Activated CD4-positive, alpha-beta memory T cell treated with anti-CD3 and anti-CD28 coated beads for 36 hours (primary cell): Measurements from ENCODE around the gene SLC13A5. TPM values are rescaled to one million over a fixed set of nuclear protein-coding genes. Genes with fewer than 3 reads are reported as not detected.
A peak's percentile ranks its signal among the peaks of the same experiment; 100 is the strongest.
"Not testable (repeated sequence)": the region's sequence is repeated elsewhere in the genome, so short reads cannot be mapped to it uniquely, and the experiment has no call there.

ENCODE experiments used
- CTCF ChIA-PET: fragments of 350-600 bp; sonication (Branson Sonifier 250); formaldehyde crosslinking; loops from one replicate; lab custom pipeline; 2021; ENCODE audit warnings: antibody characterized with exemption, inconsistent platforms; lab: Charles Lee
- POLR2A ChIA-PET: fragments of 350-600 bp; sonication (Branson Sonifier 250); formaldehyde crosslinking; loops from one replicate; lab custom pipeline; 2021; ENCODE audit warnings: antibody characterized with exemption; lab: Charles Lee
- DNase-seq: peaks from one replicate; pipeline ENCODE4 v3.0.0-alpha.2; 2020
- H3K27ac Mint-ChIP-seq: one replicate; pipeline ENCODE4 v1.8.0; 2021; ENCODE audit warnings: mixed read lengths
- H3K27me3 Mint-ChIP-seq: one replicate; pipeline ENCODE4 v1.8.0; 2021; ENCODE audit warnings: mixed read lengths
- H3K36me3 Mint-ChIP-seq: one replicate; pipeline ENCODE4 v1.8.0; 2021; ENCODE audit warnings: mixed read lengths
- H3K4me1 Mint-ChIP-seq: one replicate; pipeline ENCODE4 v1.8.0; 2021; ENCODE audit warnings: low read depth, mixed read lengths
- H3K4me3 Mint-ChIP-seq: one replicate; pipeline ENCODE4 v1.8.0; 2021; ENCODE audit warnings: mild to moderate bottlenecking, mixed read lengths
- H3K9me3 Mint-ChIP-seq: one replicate; pipeline ENCODE4 v1.8.0; 2021; ENCODE audit warnings: mixed read lengths
- intact Hi-C: fragments of 100-400 bp; cut with micrococcal nuclease; formaldehyde crosslinking; loops from one replicate; pipeline ENCODE4 v1.15.1; 2023
- total RNA-seq, 2 experiments: library from RNA; stranded (reverse); gene quantifications; one replicate each; pipeline ENCODE4 v1.2.3, GENCODE V29; 2021

SLC13A5 gene
- total RNA-seq, 2 experiments from 2014 or later = not detected

- CTCF ChIA-PET, H3K36me3 Mint-ChIP-seq, H3K9me3 Mint-ChIP-seq, H3K4me1 Mint-ChIP-seq, intact Hi-C loops, DNase-seq, H3K27me3 Mint-ChIP-seq, H3K27ac Mint-ChIP-seq, H3K4me3 Mint-ChIP-seq, POLR2A ChIA-PET: not testable (repeated sequence)
Observed at GRCh38 chr17:6746665-6747064, 33.5 kb upstream of the SLC13A5 start.

- H3K4me3 Mint-ChIP-seq = no peak overlapping the region
- intact Hi-C loops = no loop called here
Observed at GRCh38 chr17:6729531-6729930, 16.4 kb upstream of the SLC13A5 start.

GRCh38 chr17:6724009-6724408, 10.8 kb upstream of the SLC13A5 start:
- Mint-ChIP-seq H3K4me3 (no peak overlapping the region), H3K36me3 (no peaks in the 10 kb centered on the region), H3K27ac (no peak overlapping the region), H3K27me3 (peaks cover 23% of the 10 kb centered on the region), H3K9me3 (no peaks in the 10 kb centered on the region), H3K4me1 (no peaks in the 10 kb centered on the region)
- intact Hi-C loops = no loop called here
- CTCF ChIA-PET = no interaction called here
- no peak for DNase-seq
- POLR2A ChIA-PET = no interaction called here

More at GRCh38 chr17:6729531-6729930, 16.4 kb upstream of the SLC13A5 start:
- Mint-ChIP-seq H3K4me1 (no peaks in the 10 kb centered on the region), H3K27me3 (peaks cover 5% of the 10 kb centered on the region), H3K27ac (no peak overlapping the region), H3K9me3 (no peaks in the 10 kb centered on the region), H3K36me3 (no peaks in the 10 kb centered on the region)
- ChIA-PET CTCF (no interaction called here), POLR2A (no interaction called here)
- no peak for DNase-seq

- intact Hi-C loops = no loop called here
- H3K27me3 Mint-ChIP-seq = peaks cover 24% of the 10 kb centered on the region
- H3K27ac Mint-ChIP-seq = no peak overlapping the region
- H3K4me1 Mint-ChIP-seq = no peaks in the 10 kb centered on the region
- H3K36me3 Mint-ChIP-seq = no peaks in the 10 kb centered on the region
- H3K9me3 Mint-ChIP-seq = peaks cover 2% of the 10 kb centered on the region
- no peak for DNase-seq
- no peak overlapping the region for H3K4me3 Mint-ChIP-seq
- POLR2A ChIA-PET = no interaction called here
- CTCF ChIA-PET = no interaction called here
Observed at GRCh38 chr17:6721744-6722143, 8.6 kb upstream of the SLC13A5 start.

- Mint-ChIP-seq H3K9me3 (peaks cover 4% of the 10 kb centered on the region), H3K36me3 (peaks cover 1% of the 10 kb centered on the region), H3K4me1 (peaks cover 15% of the 10 kb centered on the region), H3K27ac (no peak overlapping the region), H3K27me3 (peaks cover 48% of the 10 kb centered on the region), H3K4me3 (no peak overlapping the region)
- ChIA-PET POLR2A (no interaction called here), CTCF (interaction anchor here (1.2 kb wide), 1 partner anchor 245 kb away, joined by 3 read pairs; no protein-coding TSS in a partner anchor)
- intact Hi-C loops = no loop called here
- no peak for DNase-seq
Observed at GRCh38 chr17:6716736-6717135, 3.6 kb upstream of the SLC13A5 start.

- POLR2A ChIA-PET = no interaction called here
- CTCF ChIA-PET = no interaction called here
- intact Hi-C loops = no loop called here
- no peak for DNase-seq
- Mint-ChIP-seq H3K9me3 (peaks cover 4% of the 10 kb centered on the region), H3K27ac (no peak overlapping the region), H3K27me3 (peaks cover 54% of the 10 kb centered on the region), H3K36me3 (peaks cover 1% of the 10 kb centered on the region), H3K4me1 (peaks cover 15% of the 10 kb centered on the region), H3K4me3 (no peak overlapping the region)
Observed at GRCh38 chr17:6714315-6714874, 1.2 kb upstream of the SLC13A5 start.

- ChIA-PET POLR2A (no interaction called here), CTCF (no interaction called here)
- Mint-ChIP-seq H3K9me3 (peaks cover 4% of the 10 kb centered on the region), H3K27ac (no peak overlapping the region), H3K4me3 (no peak overlapping the region), H3K27me3 (peaks cover 52% of the 10 kb centered on the region), H3K4me1 (peaks cover 15% of the 10 kb centered on the region), H3K36me3 (peaks cover 1% of the 10 kb centered on the region)
- DNase-seq = no peak
- intact Hi-C loops = no loop called here
Observed at GRCh38 chr17:6713918-6714271, 726 bp upstream of the SLC13A5 start.

- no peak for DNase-seq
- peaks cover 4% of the 10 kb centered on the region for H3K9me3 Mint-ChIP-seq
- intact Hi-C loops = no loop called here
- H3K4me1 Mint-ChIP-seq = peaks cover 15% of the 10 kb centered on the region
- ChIA-PET POLR2A (no interaction called here), CTCF (interaction anchor here (0.7 to 1.2 kb wide), 2 partner anchors 46 to 239 kb away, joined by 3 to 4 read pairs; no protein-coding TSS in a partner anchor)
- peaks cover 1% of the 10 kb centered on the region for H3K36me3 Mint-ChIP-seq
- peaks cover 58% of the 10 kb centered on the region for H3K27me3 Mint-ChIP-seq
- H3K27ac Mint-ChIP-seq = no peak overlapping the region
- peak overlapping the region; percentile 13 for H3K4me3 Mint-ChIP-seq
Observed at GRCh38 chr17:6712854-6713129, 377 bp downstream of the SLC13A5 start.

- ChIA-PET CTCF (interaction anchor here (1.2 kb wide), 1 partner anchor 46 kb away, joined by 4 read pairs; no protein-coding TSS in a partner anchor), POLR2A (no interaction called here)
- Mint-ChIP-seq H3K27ac (no peak overlapping the region), H3K4me3 (peak overlapping the region; percentile 13), H3K36me3 (peaks cover 1% of the 10 kb centered on the region), H3K4me1 (peaks cover 15% of the 10 kb centered on the region), H3K27me3 (peaks cover 58% of the 10 kb centered on the region), H3K9me3 (peaks cover 4% of the 10 kb centered on the region)
- intact Hi-C loops = no loop called here
- DNase-seq = no peak
Observed at GRCh38 chr17:6712058-6712853, 913 bp downstream of the SLC13A5 start.

- no peak for DNase-seq
- intact Hi-C loops = no loop called here
- H3K27ac Mint-ChIP-seq = no peak overlapping the region
- H3K4me1 Mint-ChIP-seq = peaks cover 15% of the 10 kb centered on the region
- POLR2A ChIA-PET = no interaction called here
- CTCF ChIA-PET = interaction anchor here (0.6 kb wide), 1 partner anchor 8 kb away, joined by 3 read pairs; no protein-coding TSS in a partner anchor
- peaks cover 1% of the 10 kb centered on the region for H3K36me3 Mint-ChIP-seq
- H3K9me3 Mint-ChIP-seq = peaks cover 2% of the 10 kb centered on the region
- peaks cover 59% of the 10 kb centered on the region for H3K27me3 Mint-ChIP-seq
- no peak overlapping the region for H3K4me3 Mint-ChIP-seq
Observed at GRCh38 chr17:6711681-6712057, 1.5 kb downstream of the SLC13A5 start.

- no peak overlapping the region for H3K27ac Mint-ChIP-seq
- DNase-seq = no peak
- H3K9me3 Mint-ChIP-seq = no peaks in the 10 kb centered on the region
- peaks cover 15% of the 10 kb centered on the region for H3K4me1 Mint-ChIP-seq
- peaks cover 59% of the 10 kb centered on the region for H3K27me3 Mint-ChIP-seq
- intact Hi-C loops = no loop called here
- ChIA-PET POLR2A (no interaction called here), CTCF (interaction anchor here (0.6 kb wide), 1 partner anchor 9 kb away, joined by 3 read pairs; no protein-coding TSS in a partner anchor)
- H3K4me3 Mint-ChIP-seq = no peak overlapping the region
- peaks cover 1% of the 10 kb centered on the region for H3K36me3 Mint-ChIP-seq
Observed at GRCh38 chr17:6711081-6711674, 2.0 kb downstream of the SLC13A5 start.

- H3K27me3 Mint-ChIP-seq = peaks cover 52% of the 10 kb centered on the region
- peaks cover 15% of the 10 kb centered on the region for H3K4me1 Mint-ChIP-seq
- H3K4me3 Mint-ChIP-seq = no peak overlapping the region
- no peaks in the 10 kb centered on the region for H3K9me3 Mint-ChIP-seq
- POLR2A ChIA-PET = no interaction called here
- CTCF ChIA-PET = no interaction called here
- no peak for DNase-seq
- H3K27ac Mint-ChIP-seq = no peak overlapping the region
- H3K36me3 Mint-ChIP-seq = no peaks in the 10 kb centered on the region
- intact Hi-C loops = no loop called here
Observed at GRCh38 chr17:6710317-6710716, 2.9 kb downstream of the SLC13A5 start.
